H7 (cell line): Measurements from ENCODE around the gene ZDHHC8. TPM values are rescaled to one million over a fixed set of nuclear protein-coding genes. Genes with fewer than 3 reads are reported as not detected.

Experiments used
- DNase-seq: peaks from one replicate; pipeline ENCODE4 v3.0.0; 2012
- H3K27me3 ChIP-seq: 2 replicates; pipeline ENCODE4 v1.6.0; 2011; ENCODE audit warnings: mild to moderate bottlenecking, low read length; ENCODE audit not compliant: control insufficient read depth, insufficient read depth
- H3K36me3 ChIP-seq: replicated peaks from 2 replicates; pipeline ENCODE4 v1.5.1; 2011; ENCODE audit warnings: low read length; ENCODE audit not compliant: control insufficient read depth, insufficient read depth
- H3K4me3 ChIP-seq: 2 replicates; pipeline ENCODE4 v1.5.1; 2011; ENCODE audit warnings: low read depth, mild to moderate bottlenecking, control low read depth, low read length, moderate library complexity; ENCODE audit not compliant: insufficient read depth
- total RNA-seq: library from RNA; depleted of rRNA; stranded (reverse); fragments of >200 nt; shearing (Covaris generic); gene quantifications from 2 replicates; pipeline ENCODE4 v1.2.3, GENCODE V29; 2014

ZDHHC8 gene
- total RNA-seq, 1 experiment from 2014 or later, result 16.6 TPM

GRCh38 chr22:20137671-20138416 lies 6.2 kb downstream of the ZDHHC8 start:
- Histone ChIP-seq H3K4me3 (no peak overlapping the region), H3K36me3 (peaks cover 1% of the 10 kb centered on the region), H3K27me3 (no peaks in the 10 kb centered on the region)
- no peak for DNase-seq

- H3K36me3 ChIP-seq, result peaks cover 1% of the 10 kb centered on the region
- H3K27me3 ChIP-seq, result no peaks in the 10 kb centered on the region
- no peak for DNase-seq
- H3K4me3 ChIP-seq, result no peak overlapping the region
Observed at GRCh38 chr22:20138417-20138738, 6.8 kb downstream of the ZDHHC8 start.

GRCh38 chr22:20138868-20139267 lies 7.3 kb downstream of the ZDHHC8 start:
- Histone ChIP-seq H3K27me3 (no peaks in the 10 kb centered on the region), H3K36me3 (peaks cover 1% of the 10 kb centered on the region), H3K4me3 (no peak overlapping the region)
- no peak for DNase-seq

GRCh38 chr22:20139391-20140106 lies 7.9 kb downstream of the ZDHHC8 start:
- Histone ChIP-seq H3K4me3 (no peak overlapping the region), H3K27me3 (no peaks in the 10 kb centered on the region), H3K36me3 (peaks cover 1% of the 10 kb centered on the region)
- no peak for DNase-seq

- no peak for DNase-seq
- Histone ChIP-seq H3K36me3 (peaks cover 1% of the 10 kb centered on the region), H3K27me3 (no peaks in the 10 kb centered on the region), H3K4me3 (no peak overlapping the region)
Observed at GRCh38 chr22:20140107-20140445, 8.5 kb downstream of the ZDHHC8 start.

GRCh38 chr22:20140521-20140964 lies 8.9 kb downstream of the ZDHHC8 start:
- Histone ChIP-seq H3K36me3 (peaks cover 1% of the 10 kb centered on the region), H3K4me3 (no peak overlapping the region), H3K27me3 (no peaks in the 10 kb centered on the region)
- no peak for DNase-seq

- peaks cover 1% of the 10 kb centered on the region for H3K36me3 ChIP-seq
- H3K27me3 ChIP-seq, result no peaks in the 10 kb centered on the region
- no peak overlapping the region for H3K4me3 ChIP-seq
- DNase-seq, result no peak
Observed at GRCh38 chr22:20141186-20142077, 9.8 kb downstream of the ZDHHC8 start.

- H3K36me3 ChIP-seq, result peaks cover 1% of the 10 kb centered on the region
- H3K27me3 ChIP-seq, result no peaks in the 10 kb centered on the region
- H3K4me3 ChIP-seq, result no peak overlapping the region
- no peak for DNase-seq
Observed at GRCh38 chr22:20142711-20143621, 11.4 kb downstream of the ZDHHC8 start.

- H3K36me3 ChIP-seq, result peaks cover 1% of the 10 kb centered on the region
- DNase-seq, result no peak
- no peak overlapping the region for H3K4me3 ChIP-seq
- H3K27me3 ChIP-seq, result no peaks in the 10 kb centered on the region
Observed at GRCh38 chr22:20143883-20144665, 12.5 kb downstream of the ZDHHC8 start.

- no peak for DNase-seq
- H3K27me3 ChIP-seq, result no peaks in the 10 kb centered on the region
- no peaks in the 10 kb centered on the region; the same call in 1 of the 2 replicates for H3K36me3 ChIP-seq
- no peak overlapping the region for H3K4me3 ChIP-seq
Observed at GRCh38 chr22:20145206-20145831, 13.7 kb downstream of the ZDHHC8 start.

- no peaks in the 10 kb centered on the region for H3K27me3 ChIP-seq
- no peaks in the 10 kb centered on the region; the same call in 1 of the 2 replicates for H3K36me3 ChIP-seq
- no peak overlapping the region for H3K4me3 ChIP-seq
- no peak for DNase-seq
Observed at GRCh38 chr22:20145832-20146223, 14.2 kb downstream of the ZDHHC8 start.

- no peak for DNase-seq
- H3K36me3 ChIP-seq, result no peaks in the 10 kb centered on the region
- no peak overlapping the region for H3K4me3 ChIP-seq
- no peaks in the 10 kb centered on the region for H3K27me3 ChIP-seq
Observed at GRCh38 chr22:20146777-20147176, 15.2 kb downstream of the ZDHHC8 start.
